ENCODE results near the gene OR6B2.

Gene OR6B2

GRCh38 chr2:240037358-240037757, 7.1 kb upstream of the OR6B2 start:
- DNase-seq, result no peak

- DNase-seq, result no peak
Observed at GRCh38 chr2:240033330-240033678, 3.1 kb upstream of the OR6B2 start.

GRCh38 chr2:240032406-240033329, 2.4 kb upstream of the OR6B2 start:
- no peak for DNase-seq

- DNase-seq, result peak in 2 of 5 experiments; percentile 18 to 41
Observed at GRCh38 chr2:240024766-240025165, 5.5 kb downstream of the OR6B2 start.

GRCh38 chr2:240023792-240024191, 6.4 kb downstream of the OR6B2 start:
- DNase-seq, result no peak

- peak; percentile 28 to 58 (median 57) for DNase-seq
Observed at GRCh38 chr2:240021488-240022104, 8.6 kb downstream of the OR6B2 start.

- no peak for DNase-seq
Observed at GRCh38 chr2:240018071-240018750, 12.0 kb downstream of the OR6B2 start.

GRCh38 chr2:240014327-240014726, 15.9 kb downstream of the OR6B2 start:
- DNase-seq, result no peak

- no peak for DNase-seq
Observed at GRCh38 chr2:240013343-240013742, 16.9 kb downstream of the OR6B2 start.

GRCh38 chr2:240002983-240003382, 27.2 kb downstream of the OR6B2 start:
- DNase-seq, result no peak

- DNase-seq, result no peak
Observed at GRCh38 chr2:240000671-240001070, 29.6 kb downstream of the OR6B2 start.

GRCh38 chr2:239997686-239998409, 32.4 kb downstream of the OR6B2 start:
- no peak for DNase-seq

GRCh38 chr2:239994086-239994485, 36.1 kb downstream of the OR6B2 start:
- DNase-seq, result no peak

GRCh38 chr2:239993291-239993690, 36.9 kb downstream of the OR6B2 start:
- no peak for DNase-seq

- peak in 2 of 5 experiments; percentile 12 to 55 for DNase-seq
Observed at GRCh38 chr2:239991689-239992314, 38.4 kb downstream of the OR6B2 start.

GRCh38 chr2:239990966-239991365, 39.3 kb downstream of the OR6B2 start:
- no peak for DNase-seq

- DNase-seq, result no peak
Observed at GRCh38 chr2:239985356-239985755, 44.9 kb downstream of the OR6B2 start.

GRCh38 chr2:239984421-239985194, 45.6 kb downstream of the OR6B2 start:
- no peak for DNase-seq

GRCh38 chr2:239983004-239983778, 47.0 kb downstream of the OR6B2 start:
- no peak for DNase-seq

All from T-helper 2 cell (primary cell).